ENCODE results near the gene TSPO2.

The TSPO2 gene

GRCh38 chr6:41027799-41028560, 14.3 kb upstream of the TSPO2 start:
- DNase-seq: peak; percentile 99

- peak; percentile 49 for DNase-seq
These were observed 13.5 kb upstream of the TSPO2 start for GRCh38 chr6:41028561-41029412.

DNA sequence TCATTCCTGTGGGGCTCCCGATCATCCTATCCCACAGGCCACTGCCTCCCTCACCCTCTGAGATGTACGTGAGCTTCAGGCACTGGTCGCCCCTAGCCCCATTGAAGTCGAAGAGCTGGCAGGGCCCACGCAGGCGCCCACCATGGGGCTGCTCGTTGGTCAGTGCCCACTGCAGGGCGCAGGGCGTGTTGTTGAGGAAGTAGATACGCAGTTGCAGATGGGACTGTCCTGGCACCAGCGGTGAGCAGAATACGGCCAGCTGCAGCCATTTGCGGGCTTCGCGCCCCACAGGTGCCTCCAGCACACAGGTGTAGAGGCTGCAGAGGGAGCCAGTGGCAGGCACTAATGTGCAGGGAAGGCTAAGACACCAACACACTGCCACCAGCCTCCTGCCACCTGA, 9.4 kb upstream of the TSPO2 start:
- DNase-seq: no peak

DNA sequence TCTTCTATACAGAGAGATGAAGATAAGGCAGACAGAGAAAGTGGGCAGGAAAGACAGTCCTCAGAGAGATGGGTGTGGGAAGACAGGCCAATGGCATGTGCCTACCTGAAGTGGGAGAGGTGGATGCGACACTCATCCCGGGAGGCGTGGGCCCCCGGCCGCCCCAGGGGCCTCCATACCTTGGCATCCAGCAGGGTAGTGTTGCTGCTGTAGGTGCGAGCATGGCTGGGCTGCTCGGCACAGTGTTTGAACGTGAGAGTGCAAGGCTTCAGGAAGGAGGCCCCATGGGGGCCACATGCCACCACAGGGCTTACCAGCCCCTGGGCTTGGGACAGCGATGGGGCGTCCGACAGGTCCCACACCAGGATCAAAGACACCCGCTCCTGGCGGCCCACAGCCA, 8.5 kb upstream of the TSPO2 start:
- DNase-seq: no peak

- DNase-seq: no peak
These were observed 6.1 kb upstream of the TSPO2 start for GRCh38 chr6:41036186-41036585.

DNA sequence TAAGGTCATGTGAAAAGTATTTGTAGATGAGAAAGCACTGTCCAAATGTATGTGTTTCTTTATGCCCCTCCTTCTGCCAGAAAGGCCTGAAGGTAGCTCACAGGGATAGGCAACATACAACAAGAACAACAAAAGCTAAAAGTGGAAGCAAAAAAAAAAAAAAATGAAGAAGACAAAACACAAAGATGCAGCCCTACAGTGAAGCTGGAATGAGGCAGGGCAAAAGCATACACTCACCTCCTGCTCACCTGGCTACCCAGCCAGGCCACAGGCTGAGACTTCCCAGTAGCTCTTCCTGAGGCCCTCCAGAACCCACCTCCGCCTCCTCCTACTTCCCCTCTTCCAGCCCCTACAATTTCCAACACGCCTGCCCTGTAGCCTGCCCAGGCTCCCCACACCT, 5.7 kb upstream of the TSPO2 start:
- no peak for DNase-seq

DNA sequence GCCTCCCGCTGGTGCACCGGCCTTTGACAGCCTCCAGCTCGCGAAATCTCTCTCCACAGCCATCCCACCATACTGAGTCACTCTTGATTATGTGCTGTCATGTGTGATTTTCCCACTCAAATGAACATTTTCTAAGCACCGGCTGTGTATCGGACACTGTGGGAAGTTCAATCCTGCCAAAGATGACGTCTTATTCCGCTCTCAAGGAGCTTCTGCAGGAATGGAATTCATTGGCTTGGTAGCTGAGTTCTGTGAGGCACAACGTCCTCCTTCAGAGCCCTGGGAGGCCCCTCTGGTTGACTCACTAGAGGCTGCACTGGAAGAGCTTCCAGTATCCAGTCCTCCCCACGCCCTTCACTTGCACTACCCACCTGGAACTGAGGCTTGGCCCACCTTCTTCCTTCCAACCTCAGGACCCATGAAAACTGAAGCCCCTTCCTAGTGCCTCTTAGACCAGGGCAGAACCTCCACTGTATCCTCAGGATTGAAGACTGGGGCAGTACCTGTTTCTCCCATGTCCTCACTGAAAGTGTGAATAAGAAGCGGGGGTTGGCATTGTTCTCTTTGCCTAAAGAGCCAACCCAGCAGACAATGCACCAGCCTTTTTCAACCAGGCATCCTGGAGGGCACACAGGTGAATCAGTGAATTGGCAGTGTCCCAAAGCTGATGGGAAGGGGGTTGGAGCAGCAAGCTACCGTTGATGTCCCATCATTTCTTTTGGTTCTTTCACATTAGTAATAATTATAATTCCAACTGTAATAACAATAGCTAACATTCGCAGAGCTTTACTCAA, 5.0 kb upstream of the TSPO2 start:
- no peak for DNase-seq

- DNase-seq: no peak
These were observed 4.1 kb upstream of the TSPO2 start for GRCh38 chr6:41038205-41038604.

DNA sequence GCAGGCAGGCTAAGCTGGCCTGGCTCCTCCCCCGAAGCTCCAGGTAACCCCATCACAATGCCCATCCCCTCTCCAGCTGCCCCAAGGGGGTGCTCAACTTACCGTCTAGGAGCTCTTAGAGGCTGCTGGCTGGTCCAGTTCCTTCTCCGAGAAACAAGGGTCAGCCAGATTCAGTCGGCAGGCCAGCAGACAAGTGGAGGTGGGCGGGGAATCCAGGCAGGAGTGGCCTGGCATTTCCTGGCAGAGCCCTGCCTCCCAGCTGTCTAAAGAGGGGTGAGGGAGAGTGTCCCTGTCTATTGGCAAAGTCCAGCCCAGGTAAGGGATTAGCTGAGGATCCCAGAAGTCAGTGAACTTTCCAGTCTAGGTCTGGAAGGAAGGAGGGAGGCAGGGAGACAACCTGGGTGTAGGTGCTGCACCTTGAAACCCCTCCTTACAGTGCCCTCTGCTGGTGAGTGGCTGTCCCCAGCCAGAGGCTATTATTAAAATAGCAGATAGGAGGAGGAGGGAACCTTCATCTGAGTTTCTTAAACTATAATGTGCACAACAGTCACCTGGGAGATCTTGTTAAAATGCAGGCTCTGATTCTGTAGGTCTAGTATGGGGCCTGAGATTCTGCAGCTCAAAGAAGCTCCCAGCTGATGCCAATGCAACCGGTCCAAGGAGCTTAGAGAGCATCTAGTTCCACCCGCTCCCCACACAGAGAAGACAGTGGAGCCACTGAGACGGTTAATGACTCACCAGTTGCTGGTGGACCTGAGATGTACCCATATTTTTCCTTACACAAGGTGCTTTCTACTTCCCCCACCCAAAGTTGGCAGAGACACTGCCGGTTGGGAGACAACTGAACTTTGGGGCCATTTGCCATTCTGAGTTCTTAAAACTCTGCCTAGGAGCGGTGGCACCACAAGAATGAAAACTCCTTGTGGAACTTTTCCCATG, 2.9 kb upstream of the TSPO2 start, which contains the start of gene UNC5CL:
Gene UNC5CL (minus strand): TSS at position 162 of the 939 bp plus-strand sequence. CDS start 4,147 bp downstream, outside the sequence.
- peak; percentile 47 for DNase-seq

DNA sequence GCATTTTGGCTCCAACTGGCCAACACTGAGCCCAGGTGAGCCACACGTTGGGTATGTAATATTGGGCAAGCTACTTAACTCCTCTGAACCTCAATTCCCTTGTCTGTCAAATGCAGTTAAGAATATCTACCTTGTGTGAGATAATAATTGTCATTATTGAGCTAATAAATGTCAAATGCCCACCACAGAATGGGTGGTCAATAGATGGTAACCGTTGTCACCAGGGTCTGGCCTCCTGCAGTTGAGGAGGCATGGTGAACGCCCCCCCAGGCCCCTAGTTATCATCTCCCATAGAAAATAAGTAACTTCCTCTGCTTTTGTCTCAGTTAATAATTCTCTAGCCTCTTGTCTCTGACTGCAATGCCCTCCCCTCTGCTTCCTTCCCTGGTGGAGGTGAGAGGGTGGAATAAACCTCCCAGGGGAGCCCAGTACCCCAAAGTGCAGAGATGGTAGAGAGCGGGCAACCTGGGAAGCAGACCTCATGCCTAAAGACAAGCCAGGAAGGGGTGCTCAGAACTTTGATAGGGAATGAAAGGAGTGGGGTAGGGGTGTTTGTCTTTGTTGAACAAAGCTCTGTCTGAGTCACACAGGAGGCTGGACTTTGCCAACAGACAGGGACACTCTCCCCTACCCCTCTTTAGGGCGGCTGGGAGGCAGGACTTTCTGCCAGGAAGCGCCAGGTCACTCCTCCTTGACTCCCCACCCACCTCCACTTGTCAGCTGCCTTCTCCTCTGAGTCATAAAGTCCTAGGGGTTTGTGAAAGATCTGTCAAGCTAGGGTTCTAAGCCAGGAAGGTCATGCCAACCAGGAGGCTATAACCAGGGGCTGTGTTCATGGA, 1.9 kb upstream of the TSPO2 start:
- peak; percentile 51 for DNase-seq

- DNase-seq: no peak
These were observed 1.2 kb upstream of the TSPO2 start for GRCh38 chr6:41040940-41041536.

- no peak for DNase-seq
These were observed 884 bp downstream of the TSPO2 start for GRCh38 chr6:41043151-41043550.

DNA sequence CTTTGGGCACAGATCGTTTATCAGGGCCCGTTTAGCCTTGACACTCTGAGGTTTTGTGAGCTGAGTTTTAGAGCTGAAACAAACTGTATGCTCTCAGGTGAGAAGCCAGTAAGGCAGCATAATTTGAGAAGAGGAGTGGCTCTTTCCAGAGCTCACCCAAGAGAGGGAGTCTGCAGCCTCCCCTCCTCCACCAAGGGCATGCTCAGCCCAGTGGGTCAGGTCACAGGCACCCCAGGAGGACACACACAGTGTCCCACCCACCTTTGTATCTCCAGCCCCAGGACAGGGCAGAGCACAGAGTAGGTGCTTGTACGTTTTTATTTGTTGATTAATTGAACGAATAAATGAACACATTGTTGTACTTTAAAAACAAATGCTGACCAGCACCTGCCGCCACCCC, 3.4 kb downstream of the TSPO2 start:
- no peak for DNase-seq

DNA sequence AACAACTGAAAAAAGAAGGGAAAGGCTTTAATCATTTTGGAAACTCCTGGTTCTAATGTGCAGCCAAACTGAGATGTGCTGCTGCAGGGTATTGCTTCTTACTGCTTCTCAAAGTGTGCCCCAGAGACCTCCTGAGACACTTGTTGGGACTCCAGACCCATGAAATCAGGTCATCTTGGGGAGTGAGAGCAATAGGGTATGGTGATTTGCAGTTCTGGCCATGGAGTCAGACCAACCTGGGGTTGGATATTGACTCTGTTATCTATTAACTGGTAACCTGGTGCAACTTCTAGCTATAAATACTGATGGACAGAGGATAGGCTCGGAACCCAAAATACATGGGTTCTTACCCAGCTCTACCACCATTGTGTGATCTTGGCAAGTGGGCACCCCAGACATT, 3.8 kb downstream of the TSPO2 start:
- no peak for DNase-seq

DNA sequence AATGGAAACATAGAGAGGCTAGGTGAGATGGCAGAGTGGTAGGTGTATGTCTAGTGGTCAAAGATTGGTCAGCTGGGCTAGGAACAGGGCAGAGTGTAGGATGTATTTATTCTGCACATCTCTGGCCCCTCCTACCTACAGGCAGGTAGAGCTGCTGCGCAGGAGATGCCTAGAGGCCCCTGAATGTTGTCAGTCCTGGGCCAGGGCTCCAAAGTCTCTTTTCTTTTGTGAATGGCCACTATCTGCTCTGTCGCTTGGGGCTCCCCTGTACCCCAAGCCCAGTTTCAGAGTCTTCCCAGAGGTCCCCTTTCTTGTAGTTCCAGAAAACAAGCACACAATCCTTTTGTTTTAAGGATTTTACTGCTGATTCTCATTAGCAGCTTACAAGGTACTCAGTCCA, 5.0 kb downstream of the TSPO2 start:
- DNase-seq: no peak

DNA sequence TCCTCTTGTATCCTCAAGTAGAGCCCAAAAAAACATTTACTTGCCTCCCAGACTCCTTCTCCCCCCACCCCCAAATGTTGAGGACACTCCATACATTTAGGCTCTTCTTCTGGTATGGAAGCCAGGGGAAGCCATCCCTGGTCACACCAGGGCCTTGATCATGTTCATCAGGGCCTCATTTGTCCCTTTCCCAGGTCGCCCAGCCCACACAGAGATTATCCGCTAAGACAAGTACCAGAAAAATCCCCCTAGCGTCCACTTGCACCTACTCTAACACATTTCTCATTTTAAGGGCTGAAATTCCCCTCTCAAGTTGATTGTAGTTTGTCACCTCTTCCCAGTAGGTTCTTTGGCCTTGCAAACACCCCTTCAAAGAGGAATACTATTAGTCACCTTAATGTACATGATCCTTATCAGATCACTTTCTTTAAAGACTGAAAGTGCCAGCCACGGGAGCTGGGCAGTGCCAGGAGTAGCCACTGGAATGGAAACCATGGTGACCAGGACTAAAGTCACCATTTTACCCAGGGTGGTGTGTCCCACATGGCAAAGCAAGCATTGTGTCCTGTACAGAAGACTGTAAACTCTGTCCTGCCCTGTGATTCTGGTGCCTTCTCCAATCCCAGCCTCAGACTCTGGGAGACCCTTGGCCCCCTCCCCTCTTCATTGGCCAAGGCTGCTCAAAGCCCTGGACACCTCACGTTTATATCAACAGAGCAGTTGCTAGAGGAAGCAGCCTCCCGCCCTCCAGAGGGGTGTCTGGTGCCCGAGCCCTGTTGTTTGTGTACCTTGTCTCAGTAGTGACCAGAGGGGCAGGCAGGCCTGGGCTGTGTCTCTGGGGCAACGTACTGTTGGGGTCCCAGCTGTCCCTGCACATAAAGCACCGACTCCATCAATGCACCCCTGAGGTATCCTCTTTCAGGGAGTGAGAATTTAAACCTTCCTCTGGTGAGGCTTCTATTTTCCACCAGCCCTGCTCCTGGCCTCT, 5.8 kb downstream of the TSPO2 start:
- no peak for DNase-seq

- no peak for DNase-seq
These were observed 7.3 kb downstream of the TSPO2 start for GRCh38 chr6:41049521-41049920.

DNA sequence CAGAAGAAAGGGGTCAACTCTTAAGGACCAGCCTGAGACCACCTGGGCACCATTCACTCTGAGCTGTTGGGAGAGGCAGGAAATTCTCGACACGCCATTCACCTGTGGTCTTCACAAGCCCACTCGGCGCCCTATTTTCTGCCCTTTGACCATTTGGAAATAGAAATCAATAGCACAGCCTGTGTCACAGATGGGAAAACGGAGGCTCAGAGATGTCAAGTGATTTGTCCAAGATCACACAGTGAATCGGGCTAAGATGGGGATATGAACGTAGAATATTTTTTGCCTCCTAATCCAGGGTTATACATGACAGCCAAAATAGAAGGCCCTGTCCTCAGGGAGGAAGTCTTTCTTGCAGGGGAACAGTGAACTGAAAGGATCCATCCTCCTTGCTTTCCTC, 7.7 kb downstream of the TSPO2 start:
- no peak for DNase-seq

GRCh38 chr6:41050536-41050935, 8.3 kb downstream of the TSPO2 start:
- DNase-seq: no peak

Measured in right kidney (tissue), 1 donor.